ENCODE data around the gene F11R. TPM values are rescaled to one million over a fixed set of nuclear protein-coding genes. Genes with fewer than 3 reads are reported as not detected.

Gene F11R
- total and polyA plus RNA-seq, 2 of the 13 experiments (the other 11 are each of a cell fraction or from before 2014, with no cell fraction given), result 95.8 to 105 TPM

- TF ChIP-seq SKIL (CRISPR knock-in tag; IDR thresholded peaks at IDR 0.05; ENCODE audit: borderline replicate concordance) (0 out of 2 replicates have a peak, but pooled peaks have one; percentile 31), CC2D1A (CRISPR knock-in tag; IDR thresholded peaks at IDR 0.05) (no peak), RBM22 (optimal IDR thresholded peaks at IDR 0.05; ENCODE audit: low read length) (no peak), CEBPG (CRISPR knock-in tag; IDR thresholded peaks at IDR 0.05) (no peak), EHMT2 (IDR thresholded peaks at IDR 0.05; ENCODE audit: borderline replicate concordance, low read depth, low read length) (no peak), SMYD3 (CRISPR knock-in tag; IDR thresholded peaks at IDR 0.05) (no peak), SRF (IDR thresholded peaks at IDR 0.05; ENCODE audit: low read depth, low read length) (no peak), IKZF5 (CRISPR knock-in tag; IDR thresholded peaks at IDR 0.05) (peak; percentile 26; the same call in 1 of the 2 replicates), MTA3 (CRISPR knock-in tag; IDR thresholded peaks at IDR 0.05) (no peak), TBX2 (CRISPR knock-in tag; IDR thresholded peaks at IDR 0.05; ENCODE audit: borderline replicate concordance) (peak; percentile 85), SAP130 (CRISPR knock-in tag; IDR thresholded peaks at IDR 0.05; ENCODE audit: low read depth) (peak; percentile 44; the same call in 1 of the 2 replicates), ZNF780A (CRISPR knock-in tag; IDR thresholded peaks at IDR 0.05) (no peak), FOXK1 (CRISPR knock-in tag; IDR thresholded peaks at IDR 0.05; ENCODE audit: borderline replicate concordance, low read depth) (peak; percentile 15; the same call in 1 of the 2 replicates), ELF4 (CRISPR knock-in tag; IDR thresholded peaks at IDR 0.05; ENCODE audit: borderline replicate concordance) (0 out of 2 replicates have a peak, but pooled peaks have one; percentile 51), TEAD3 (CRISPR knock-in tag; optimal IDR thresholded peaks at IDR 0.05; ENCODE audit: borderline replicate concordance) (peak; percentile 55), ZNF614 (CRISPR knock-in tag; IDR thresholded peaks at IDR 0.05; ENCODE audit: borderline replicate concordance) (no peak), MTA1 (CRISPR knock-in tag; IDR thresholded peaks at IDR 0.05; ENCODE audit: borderline replicate concordance) (0 out of 2 replicates have a peak, but pooled peaks have one; percentile 38), SRSF9 (IDR thresholded peaks at IDR 0.05; ENCODE audit: borderline replicate concordance, insufficient read depth, low read depth, low read length, poor library complexity, severe bottlenecking) (no peak), MXD4 (CRISPR knock-in tag; IDR thresholded peaks at IDR 0.05) (0 out of 2 replicates have a peak, but pooled peaks have one; percentile 40), ZSCAN20 (CRISPR knock-in tag; IDR thresholded peaks at IDR 0.05; ENCODE audit: borderline replicate concordance) (no peak)
- TF ChIP-seq, protein P1, sequence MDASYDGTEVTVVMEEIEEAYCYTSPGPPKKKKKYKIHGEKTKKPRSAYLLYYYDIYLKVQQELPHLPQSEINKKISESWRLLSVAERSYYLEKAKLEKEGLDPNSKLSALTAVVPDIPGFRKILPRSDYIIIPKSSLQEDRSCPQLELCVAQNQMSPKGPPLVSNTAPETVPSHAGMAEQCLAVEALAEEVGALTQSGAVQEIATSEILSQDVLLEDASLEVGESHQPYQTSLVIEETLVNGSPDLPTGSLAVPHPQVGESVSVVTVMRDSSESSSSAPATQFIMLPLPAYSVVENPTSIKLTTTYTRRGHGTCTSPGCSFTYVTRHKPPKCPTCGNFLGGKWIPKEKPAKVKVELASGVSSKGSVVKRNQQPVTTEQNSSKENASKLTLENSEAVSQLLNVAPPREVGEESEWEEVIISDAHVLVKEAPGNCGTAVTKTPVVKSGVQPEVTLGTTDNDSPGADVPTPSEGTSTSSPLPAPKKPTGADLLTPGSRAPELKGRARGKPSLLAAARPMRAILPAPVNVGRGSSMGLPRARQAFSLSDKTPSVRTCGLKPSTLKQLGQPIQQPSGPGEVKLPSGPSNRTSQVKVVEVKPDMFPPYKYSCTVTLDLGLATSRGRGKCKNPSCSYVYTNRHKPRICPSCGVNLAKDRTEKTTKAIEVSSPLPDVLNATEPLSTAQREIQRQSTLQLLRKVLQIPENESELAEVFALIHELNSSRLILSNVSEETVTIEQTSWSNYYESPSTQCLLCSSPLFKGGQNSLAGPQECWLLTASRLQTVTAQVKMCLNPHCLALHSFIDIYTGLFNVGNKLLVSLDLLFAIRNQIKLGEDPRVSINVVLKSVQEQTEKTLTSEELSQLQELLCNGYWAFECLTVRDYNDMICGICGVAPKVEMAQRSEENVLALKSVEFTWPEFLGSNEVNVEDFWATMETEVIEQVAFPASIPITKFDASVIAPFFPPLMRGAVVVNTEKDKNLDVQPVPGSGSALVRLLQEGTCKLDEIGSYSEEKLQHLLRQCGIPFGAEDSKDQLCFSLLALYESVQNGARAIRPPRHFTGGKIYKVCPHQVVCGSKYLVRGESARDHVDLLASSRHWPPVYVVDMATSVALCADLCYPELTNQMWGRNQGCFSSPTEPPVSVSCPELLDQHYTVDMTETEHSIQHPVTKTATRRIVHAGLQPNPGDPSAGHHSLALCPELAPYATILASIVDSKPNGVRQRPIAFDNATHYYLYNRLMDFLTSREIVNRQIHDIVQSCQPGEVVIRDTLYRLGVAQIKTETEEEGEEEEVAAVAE (CRISPR knock-in tag; IDR thresholded peaks at IDR 0.05; ENCODE audit: borderline replicate concordance), result peak; percentile 99
These were observed 415 bp upstream of the F11R start (continued) for GRCh38 chr1:161021165-161021969.

Measured in HepG2 (cell line).